ENCODE results near the gene METTL15. TPM values are rescaled to one million over a fixed set of nuclear protein-coding genes. Genes with fewer than 3 reads are reported as not detected.

Gene METTL15
- polyA plus RNA-seq, 1 donor (not counting 4 experiments of a cell fraction or from before 2014, with no cell fraction given) = 10.0 TPM

DNA sequence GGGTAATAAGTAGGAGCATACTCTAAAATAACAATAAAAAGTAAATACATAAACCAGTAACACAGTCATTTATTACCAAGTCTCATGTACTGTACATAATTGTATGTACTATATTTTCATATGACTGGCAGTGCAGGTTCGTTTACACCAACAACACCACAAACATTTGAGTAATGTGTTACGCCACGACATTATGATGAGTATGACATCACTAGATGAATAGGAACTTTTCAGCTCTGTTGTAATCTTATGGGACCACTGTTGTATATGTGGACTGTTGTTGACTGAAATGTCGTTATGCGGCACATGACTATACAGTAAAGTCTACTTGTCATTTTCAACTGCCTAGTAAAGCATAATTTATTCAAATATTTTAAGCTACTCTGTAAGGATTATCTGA lies 18.8 kb upstream of the METTL15 start:
- FAIRE-seq = no peak
- no peaks in the 10 kb centered on the region for H3K27me3 ChIP-seq (ENCODE audit: control insufficient read depth, extremely low read depth, insufficient read depth, low read length)
- H2AFZ ChIP-seq (ENCODE audit: control insufficient read depth, low read length) = no peak overlapping the region
- H3K36me3 ChIP-seq (ENCODE audit: control insufficient read depth in 2 of 2, extremely low read depth in 1 of 2, insufficient read depth in 2 of 2, low read length in 2 of 2) = peaks cover 0 to 4% of the 10 kb centered on the region in 2 experiments
- no peaks in the 10 kb centered on the region for H3K9me3 ChIP-seq (ENCODE audit: control insufficient read depth, low read depth, low read length)
- no peak overlapping the region for H3K27ac ChIP-seq (ENCODE audit: control insufficient read depth, insufficient read depth, low read length)
- no peak overlapping the region for H3K4me2 ChIP-seq (ENCODE audit: control insufficient read depth, extremely low read depth, insufficient read depth, low read depth, low read length)
- dilution Hi-C loops (cut with MboI; ENCODE audit: extremely low pct_ligation_motif_present, low sequenced_read_pairs) = no loop called here
- H3K79me2 ChIP-seq (ENCODE audit: control insufficient read depth, insufficient read depth, low read length) = no peaks in the 10 kb centered on the region
- H3K4me1 ChIP-seq (ENCODE audit: control insufficient read depth, extremely low read depth, insufficient read depth, low read length) = peaks cover 10% of the 10 kb centered on the region
- no peaks in the 10 kb centered on the region for H4K20me1 ChIP-seq (ENCODE audit: control insufficient read depth, extremely low read depth, insufficient read depth, low read length)
- no peak overlapping the region for H3K4me3 ChIP-seq (ENCODE audit: control insufficient read depth in 2 of 3, extremely low read depth in 1 of 3, insufficient read depth in 2 of 3, low read depth in 1 of 3, low read length in 3 of 3)
- TF ChIP-seq EZH2 (IDR thresholded peaks at IDR 0.05; ENCODE audit: low read length) = no peak
- TF ChIP-seq, protein P1, sequence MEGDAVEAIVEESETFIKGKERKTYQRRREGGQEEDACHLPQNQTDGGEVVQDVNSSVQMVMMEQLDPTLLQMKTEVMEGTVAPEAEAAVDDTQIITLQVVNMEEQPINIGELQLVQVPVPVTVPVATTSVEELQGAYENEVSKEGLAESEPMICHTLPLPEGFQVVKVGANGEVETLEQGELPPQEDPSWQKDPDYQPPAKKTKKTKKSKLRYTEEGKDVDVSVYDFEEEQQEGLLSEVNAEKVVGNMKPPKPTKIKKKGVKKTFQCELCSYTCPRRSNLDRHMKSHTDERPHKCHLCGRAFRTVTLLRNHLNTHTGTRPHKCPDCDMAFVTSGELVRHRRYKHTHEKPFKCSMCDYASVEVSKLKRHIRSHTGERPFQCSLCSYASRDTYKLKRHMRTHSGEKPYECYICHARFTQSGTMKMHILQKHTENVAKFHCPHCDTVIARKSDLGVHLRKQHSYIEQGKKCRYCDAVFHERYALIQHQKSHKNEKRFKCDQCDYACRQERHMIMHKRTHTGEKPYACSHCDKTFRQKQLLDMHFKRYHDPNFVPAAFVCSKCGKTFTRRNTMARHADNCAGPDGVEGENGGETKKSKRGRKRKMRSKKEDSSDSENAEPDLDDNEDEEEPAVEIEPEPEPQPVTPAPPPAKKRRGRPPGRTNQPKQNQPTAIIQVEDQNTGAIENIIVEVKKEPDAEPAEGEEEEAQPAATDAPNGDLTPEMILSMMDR (optimal IDR thresholded peaks at IDR 0.05 in 1 of 3, IDR thresholded peaks at IDR 0.05 in 1 of 3, conservative IDR thresholded peaks at IDR 0.05 in 1 of 3; ENCODE audit: extremely low read depth in 1 of 3, insufficient read depth in 2 of 3, low read length in 3 of 3) = no peak
- no peaks in the 10 kb centered on the region for H3K9me1 ChIP-seq (ENCODE audit: control insufficient read depth, extremely low read depth, insufficient read depth, low read length)
- DNase-seq (ENCODE audit: low read depth, low spot score) = no peak
- no peak overlapping the region for H3K9ac ChIP-seq (ENCODE audit: control insufficient read depth, extremely low read depth, insufficient read depth, low read length)

DNA sequence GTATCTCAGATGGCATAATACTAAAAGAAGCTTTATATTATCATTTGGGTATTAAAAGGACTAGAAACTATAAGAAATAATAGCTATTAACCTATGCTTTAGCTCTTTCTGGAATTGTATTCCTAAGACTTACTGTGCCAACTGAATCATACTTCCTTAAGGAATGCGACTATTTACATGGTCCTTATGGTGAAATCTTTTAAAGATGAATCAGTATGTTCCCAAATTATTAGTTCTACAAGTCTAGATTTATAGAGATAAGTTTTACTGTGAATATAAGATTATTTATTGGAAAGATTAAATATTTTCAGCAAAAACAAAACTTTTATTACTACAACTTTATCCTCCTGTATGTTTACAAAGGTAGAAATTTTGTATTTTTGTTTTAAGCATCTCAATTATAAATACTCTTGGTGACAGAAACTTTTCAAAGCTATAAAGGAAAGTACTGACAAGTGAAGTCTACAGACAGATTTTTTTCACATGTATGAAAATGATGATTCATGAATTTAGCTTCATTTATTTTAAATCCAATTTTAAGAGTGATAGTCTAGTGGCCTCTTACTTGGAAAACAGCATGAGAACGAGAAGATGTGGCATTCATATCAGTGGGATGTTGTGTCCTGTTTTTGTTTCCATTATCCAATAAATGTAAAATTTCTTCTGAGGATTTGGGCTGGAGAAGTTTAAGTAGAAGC lies 18.0 kb upstream of the METTL15 start:
- H3K4me2 ChIP-seq (ENCODE audit: control insufficient read depth, extremely low read depth, insufficient read depth, low read depth, low read length) = no peak overlapping the region
- no peak overlapping the region for H3K27ac ChIP-seq (ENCODE audit: control insufficient read depth, insufficient read depth, low read length)
- H2AFZ ChIP-seq (ENCODE audit: control insufficient read depth, low read length) = no peak overlapping the region
- H3K4me1 ChIP-seq (ENCODE audit: control insufficient read depth, extremely low read depth, insufficient read depth, low read length) = peaks cover 10% of the 10 kb centered on the region
- H3K36me3 ChIP-seq (ENCODE audit: control insufficient read depth in 2 of 2, extremely low read depth in 1 of 2, insufficient read depth in 2 of 2, low read length in 2 of 2) = peaks cover 0 to 4% of the 10 kb centered on the region in 2 experiments
- H3K79me2 ChIP-seq (ENCODE audit: control insufficient read depth, insufficient read depth, low read length) = no peaks in the 10 kb centered on the region
- H3K9ac ChIP-seq (ENCODE audit: control insufficient read depth, extremely low read depth, insufficient read depth, low read length) = no peak overlapping the region
- no peak for FAIRE-seq
- dilution Hi-C loops (cut with MboI; ENCODE audit: extremely low pct_ligation_motif_present, low sequenced_read_pairs) = no loop called here
- no peak for DNase-seq (ENCODE audit: low read depth, low spot score)
- H3K9me1 ChIP-seq (ENCODE audit: control insufficient read depth, extremely low read depth, insufficient read depth, low read length) = no peaks in the 10 kb centered on the region
- no peak overlapping the region for H3K4me3 ChIP-seq (ENCODE audit: control insufficient read depth in 2 of 3, extremely low read depth in 1 of 3, insufficient read depth in 2 of 3, low read depth in 1 of 3, low read length in 3 of 3)
- H3K9me3 ChIP-seq (ENCODE audit: control insufficient read depth, low read depth, low read length) = no peaks in the 10 kb centered on the region
- no peaks in the 10 kb centered on the region for H4K20me1 ChIP-seq (ENCODE audit: control insufficient read depth, extremely low read depth, insufficient read depth, low read length)
- H3K27me3 ChIP-seq (ENCODE audit: control insufficient read depth, extremely low read depth, insufficient read depth, low read length) = no peaks in the 10 kb centered on the region
- TF ChIP-seq, protein P1 (optimal IDR thresholded peaks at IDR 0.05 in 1 of 3, IDR thresholded peaks at IDR 0.05 in 1 of 3, conservative IDR thresholded peaks at IDR 0.05 in 1 of 3; ENCODE audit: extremely low read depth in 1 of 3, insufficient read depth in 2 of 3, low read length in 3 of 3) = no peak
- TF ChIP-seq EZH2 (IDR thresholded peaks at IDR 0.05; ENCODE audit: low read length) = no peak

Data from keratinocyte (primary cell).